ENCODE results near the gene CENPP. TPM values are rescaled to one million over a fixed set of nuclear protein-coding genes. Genes with fewer than 3 reads are reported as not detected.

The CENPP gene
- total RNA-seq, 1 experiment from 2014 or later: 10.3 TPM

GRCh38 chr9:92637886-92638620 is 312.3 kb downstream of the CENPP start:
- H3K4me3 ChIP-seq (ENCODE audit: insufficient read depth, low read depth, low read length): no peak overlapping the region
- DNase-seq: no peak
- H3K27me3 ChIP-seq (ENCODE audit: control insufficient read depth, insufficient read depth, low read length): no peaks in the 10 kb centered on the region
- peaks cover 14% of the 10 kb centered on the region for H3K36me3 ChIP-seq (replicated peaks; ENCODE audit: control insufficient read depth, insufficient read depth, low read length)

GRCh38 chr9:92638621-92639101 is 312.9 kb downstream of the CENPP start:
- Histone ChIP-seq H3K4me3 (ENCODE audit: insufficient read depth, low read depth, low read length) (no peak overlapping the region), H3K36me3 (replicated peaks; ENCODE audit: control insufficient read depth, insufficient read depth, low read length) (peaks cover 12% of the 10 kb centered on the region), H3K27me3 (ENCODE audit: control insufficient read depth, insufficient read depth, low read length) (no peaks in the 10 kb centered on the region)
- DNase-seq: no peak

- peaks cover 9% of the 10 kb centered on the region for H3K36me3 ChIP-seq (replicated peaks; ENCODE audit: control insufficient read depth, insufficient read depth, low read length)
- H3K27me3 ChIP-seq (ENCODE audit: control insufficient read depth, insufficient read depth, low read length): no peaks in the 10 kb centered on the region
- no peak overlapping the region for H3K4me3 ChIP-seq (ENCODE audit: insufficient read depth, low read depth, low read length)
- no peak for DNase-seq
These were observed 313.4 kb downstream of the CENPP start for GRCh38 chr9:92639124-92639523.

- Histone ChIP-seq H3K27me3 (ENCODE audit: control insufficient read depth, insufficient read depth, low read length) (no peaks in the 10 kb centered on the region), H3K36me3 (replicated peaks; ENCODE audit: control insufficient read depth, insufficient read depth, low read length) (peaks cover 9% of the 10 kb centered on the region), H3K4me3 (ENCODE audit: insufficient read depth, low read depth, low read length) (no peak overlapping the region)
- no peak for DNase-seq
These were observed 314.1 kb downstream of the CENPP start for GRCh38 chr9:92639791-92640271.

GRCh38 chr9:92640398-92641091 is 314.8 kb downstream of the CENPP start:
- no peaks in the 10 kb centered on the region for H3K27me3 ChIP-seq (ENCODE audit: control insufficient read depth, insufficient read depth, low read length)
- no peak overlapping the region for H3K4me3 ChIP-seq (ENCODE audit: insufficient read depth, low read depth, low read length)
- DNase-seq: no peak
- peaks cover 9% of the 10 kb centered on the region for H3K36me3 ChIP-seq (replicated peaks; ENCODE audit: control insufficient read depth, insufficient read depth, low read length)

GRCh38 chr9:92641092-92641809 is 315.5 kb downstream of the CENPP start:
- Histone ChIP-seq H3K27me3 (ENCODE audit: control insufficient read depth, insufficient read depth, low read length) (no peaks in the 10 kb centered on the region), H3K36me3 (replicated peaks; ENCODE audit: control insufficient read depth, insufficient read depth, low read length) (peaks cover 7% of the 10 kb centered on the region), H3K4me3 (ENCODE audit: insufficient read depth, low read depth, low read length) (no peak overlapping the region)
- DNase-seq: peak; percentile 38

- Histone ChIP-seq H3K27me3 (ENCODE audit: control insufficient read depth, insufficient read depth, low read length) (no peaks in the 10 kb centered on the region), H3K36me3 (replicated peaks; ENCODE audit: control insufficient read depth, insufficient read depth, low read length) (peaks cover 7% of the 10 kb centered on the region), H3K4me3 (ENCODE audit: insufficient read depth, low read depth, low read length) (no peak overlapping the region)
- DNase-seq: peak; percentile 25
These were observed 316.3 kb downstream of the CENPP start for GRCh38 chr9:92642041-92642451.

- no peaks in the 10 kb centered on the region for H3K27me3 ChIP-seq (ENCODE audit: control insufficient read depth, insufficient read depth, low read length)
- H3K36me3 ChIP-seq (replicated peaks; ENCODE audit: control insufficient read depth, insufficient read depth, low read length): peaks cover 4% of the 10 kb centered on the region
- H3K4me3 ChIP-seq (ENCODE audit: insufficient read depth, low read depth, low read length): no peak overlapping the region
- peak; percentile 25 for DNase-seq
These were observed 316.8 kb downstream of the CENPP start for GRCh38 chr9:92642564-92642963.

- peaks cover 8% of the 10 kb centered on the region for H3K36me3 ChIP-seq (replicated peaks; ENCODE audit: control insufficient read depth, insufficient read depth, low read length)
- H3K4me3 ChIP-seq (ENCODE audit: insufficient read depth, low read depth, low read length): no peak overlapping the region
- no peaks in the 10 kb centered on the region for H3K27me3 ChIP-seq (ENCODE audit: control insufficient read depth, insufficient read depth, low read length)
- no peak for DNase-seq
These were observed 318.5 kb downstream of the CENPP start for GRCh38 chr9:92644278-92644677.

- DNase-seq: no peak
- no peak overlapping the region for H3K4me3 ChIP-seq (ENCODE audit: insufficient read depth, low read depth, low read length)
- peaks cover 8% of the 10 kb centered on the region for H3K36me3 ChIP-seq (replicated peaks; ENCODE audit: control insufficient read depth, insufficient read depth, low read length)
- H3K27me3 ChIP-seq (ENCODE audit: control insufficient read depth, insufficient read depth, low read length): no peaks in the 10 kb centered on the region
These were observed 319.3 kb downstream of the CENPP start for GRCh38 chr9:92645041-92645440.

GRCh38 chr9:92647671-92648473 is 322.1 kb downstream of the CENPP start:
- peaks cover 5% of the 10 kb centered on the region for H3K36me3 ChIP-seq (replicated peaks; ENCODE audit: control insufficient read depth, insufficient read depth, low read length)
- H3K4me3 ChIP-seq (ENCODE audit: insufficient read depth, low read depth, low read length): no peak overlapping the region
- no peaks in the 10 kb centered on the region for H3K27me3 ChIP-seq (ENCODE audit: control insufficient read depth, insufficient read depth, low read length)
- no peak for DNase-seq

- Histone ChIP-seq H3K36me3 (replicated peaks; ENCODE audit: control insufficient read depth, insufficient read depth, low read length) (peaks cover 4% of the 10 kb centered on the region), H3K4me3 (ENCODE audit: insufficient read depth, low read depth, low read length) (no peak overlapping the region), H3K27me3 (ENCODE audit: control insufficient read depth, insufficient read depth, low read length) (no peaks in the 10 kb centered on the region)
- DNase-seq: no peak
These were observed 322.8 kb downstream of the CENPP start for GRCh38 chr9:92648474-92648971.

- H3K27me3 ChIP-seq (ENCODE audit: control insufficient read depth, insufficient read depth, low read length): no peaks in the 10 kb centered on the region
- peaks cover 4% of the 10 kb centered on the region for H3K36me3 ChIP-seq (replicated peaks; ENCODE audit: control insufficient read depth, insufficient read depth, low read length)
- peak; percentile 28 for DNase-seq
- no peak overlapping the region for H3K4me3 ChIP-seq (ENCODE audit: insufficient read depth, low read depth, low read length)
These were observed 323.3 kb downstream of the CENPP start for GRCh38 chr9:92649007-92649406.

GRCh38 chr9:92650296-92650695 is 324.5 kb downstream of the CENPP start:
- no peak for DNase-seq
- peaks cover 4% of the 10 kb centered on the region for H3K36me3 ChIP-seq (replicated peaks; ENCODE audit: control insufficient read depth, insufficient read depth, low read length)
- H3K4me3 ChIP-seq (ENCODE audit: insufficient read depth, low read depth, low read length): no peak overlapping the region
- H3K27me3 ChIP-seq (ENCODE audit: control insufficient read depth, insufficient read depth, low read length): no peaks in the 10 kb centered on the region
